ENCODE measurements around the gene NELL2. TPM values are rescaled to one million over a fixed set of nuclear protein-coding genes. Genes with fewer than 3 reads are reported as not detected.

Gene NELL2
- total RNA-seq, 1 donor from 2014 or later = 10.2 TPM

- intact Hi-C loops (cut with micrococcal nuclease) = no loop called here
- Mint-ChIP-seq H3K4me1 (ENCODE audit: low read depth) (no peaks in the 10 kb centered on the region), H3K4me3 (ENCODE audit: low read depth) (no peak overlapping the region), H3K36me3 (ENCODE audit: low read depth) (no peaks in the 10 kb centered on the region), H3K9me3 (no peaks in the 10 kb centered on the region), H3K27ac (no peak overlapping the region), H3K27me3 (ENCODE audit: low read depth) (no peaks in the 10 kb centered on the region)
- no peak for DNase-seq (ENCODE audit: low spot score)
Observed at GRCh38 chr12:44525806-44526654, 350.1 kb downstream of the NELL2 start.

- no peak overlapping the region for H3K27ac Mint-ChIP-seq
- DNase-seq (ENCODE audit: low spot score) = no peak
- H3K27me3 Mint-ChIP-seq (ENCODE audit: low read depth) = no peaks in the 10 kb centered on the region
- intact Hi-C loops (cut with micrococcal nuclease) = no loop called here
- H3K4me3 Mint-ChIP-seq (ENCODE audit: low read depth) = no peak overlapping the region
- H3K9me3 Mint-ChIP-seq = no peaks in the 10 kb centered on the region
- no peaks in the 10 kb centered on the region for H3K36me3 Mint-ChIP-seq (ENCODE audit: low read depth)
- H3K4me1 Mint-ChIP-seq (ENCODE audit: low read depth) = no peaks in the 10 kb centered on the region
Observed at GRCh38 chr12:44523828-44524227, 352.3 kb downstream of the NELL2 start.

- Mint-ChIP-seq H3K9me3 (no peaks in the 10 kb centered on the region), H3K36me3 (ENCODE audit: low read depth) (no peaks in the 10 kb centered on the region), H3K27ac (no peak overlapping the region), H3K27me3 (ENCODE audit: low read depth) (no peaks in the 10 kb centered on the region), H3K4me3 (ENCODE audit: low read depth) (no peak overlapping the region), H3K4me1 (ENCODE audit: low read depth) (no peaks in the 10 kb centered on the region)
- intact Hi-C loops (cut with micrococcal nuclease) = no loop called here
- no peak for DNase-seq (ENCODE audit: low spot score)
Observed at GRCh38 chr12:44521702-44522101, 354.4 kb downstream of the NELL2 start.

GRCh38 chr12:44519931-44520330, 356.2 kb downstream of the NELL2 start:
- no peak for DNase-seq (ENCODE audit: low spot score)
- no peak overlapping the region for H3K4me3 Mint-ChIP-seq (ENCODE audit: low read depth)
- no peak overlapping the region for H3K27ac Mint-ChIP-seq
- intact Hi-C loops (cut with micrococcal nuclease) = no loop called here
- no peaks in the 10 kb centered on the region for H3K36me3 Mint-ChIP-seq (ENCODE audit: low read depth)
- H3K4me1 Mint-ChIP-seq (ENCODE audit: low read depth) = no peaks in the 10 kb centered on the region
- no peaks in the 10 kb centered on the region for H3K9me3 Mint-ChIP-seq
- H3K27me3 Mint-ChIP-seq (ENCODE audit: low read depth) = no peaks in the 10 kb centered on the region

- no peaks in the 10 kb centered on the region for H3K36me3 Mint-ChIP-seq (ENCODE audit: low read depth)
- H3K4me3 Mint-ChIP-seq (ENCODE audit: low read depth) = no peak overlapping the region
- no peaks in the 10 kb centered on the region for H3K4me1 Mint-ChIP-seq (ENCODE audit: low read depth)
- no peak overlapping the region for H3K27ac Mint-ChIP-seq
- no peak for DNase-seq (ENCODE audit: low spot score)
- H3K9me3 Mint-ChIP-seq = no peaks in the 10 kb centered on the region
- intact Hi-C loops (cut with micrococcal nuclease) = no loop called here
- no peaks in the 10 kb centered on the region for H3K27me3 Mint-ChIP-seq (ENCODE audit: low read depth)
Observed at GRCh38 chr12:44511289-44511688, 364.8 kb downstream of the NELL2 start.

GRCh38 chr12:44510510-44510909, 365.6 kb downstream of the NELL2 start:
- intact Hi-C loops (cut with micrococcal nuclease) = no loop called here
- Mint-ChIP-seq H3K27me3 (ENCODE audit: low read depth) (no peaks in the 10 kb centered on the region), H3K27ac (no peak overlapping the region), H3K9me3 (no peaks in the 10 kb centered on the region), H3K4me1 (ENCODE audit: low read depth) (no peaks in the 10 kb centered on the region), H3K36me3 (ENCODE audit: low read depth) (no peaks in the 10 kb centered on the region), H3K4me3 (ENCODE audit: low read depth) (no peak overlapping the region)
- DNase-seq (ENCODE audit: low spot score) = no peak

- intact Hi-C loops (cut with micrococcal nuclease) = no loop called here
- no peak overlapping the region for H3K4me3 Mint-ChIP-seq (ENCODE audit: low read depth)
- H3K4me1 Mint-ChIP-seq (ENCODE audit: low read depth) = no peaks in the 10 kb centered on the region
- DNase-seq (ENCODE audit: low spot score) = no peak
- no peaks in the 10 kb centered on the region for H3K36me3 Mint-ChIP-seq (ENCODE audit: low read depth)
- no peak overlapping the region for H3K27ac Mint-ChIP-seq
- no peaks in the 10 kb centered on the region for H3K27me3 Mint-ChIP-seq (ENCODE audit: low read depth)
- H3K9me3 Mint-ChIP-seq = no peaks in the 10 kb centered on the region
Observed at GRCh38 chr12:44510076-44510475, 366.0 kb downstream of the NELL2 start.

- Mint-ChIP-seq H3K27ac (no peak overlapping the region), H3K4me1 (ENCODE audit: low read depth) (no peaks in the 10 kb centered on the region), H3K36me3 (ENCODE audit: low read depth) (no peaks in the 10 kb centered on the region), H3K27me3 (ENCODE audit: low read depth) (no peaks in the 10 kb centered on the region), H3K9me3 (no peaks in the 10 kb centered on the region), H3K4me3 (ENCODE audit: low read depth) (no peak overlapping the region)
- intact Hi-C loops (cut with micrococcal nuclease) = no loop called here
- no peak for DNase-seq (ENCODE audit: low spot score)
Observed at GRCh38 chr12:44509471-44509870, 366.6 kb downstream of the NELL2 start.

GRCh38 chr12:44507461-44507860, 368.7 kb downstream of the NELL2 start:
- no peaks in the 10 kb centered on the region for H3K36me3 Mint-ChIP-seq (ENCODE audit: low read depth)
- no peak overlapping the region for H3K4me3 Mint-ChIP-seq (ENCODE audit: low read depth)
- no peaks in the 10 kb centered on the region for H3K4me1 Mint-ChIP-seq (ENCODE audit: low read depth)
- no peak overlapping the region for H3K27ac Mint-ChIP-seq
- H3K27me3 Mint-ChIP-seq (ENCODE audit: low read depth) = no peaks in the 10 kb centered on the region
- intact Hi-C loops (cut with micrococcal nuclease) = no loop called here
- H3K9me3 Mint-ChIP-seq = no peaks in the 10 kb centered on the region
- no peak for DNase-seq (ENCODE audit: low spot score)

GRCh38 chr12:44504799-44505198, 371.3 kb downstream of the NELL2 start:
- H3K36me3 Mint-ChIP-seq (ENCODE audit: low read depth) = no peaks in the 10 kb centered on the region
- no peak for DNase-seq (ENCODE audit: low spot score)
- no peaks in the 10 kb centered on the region for H3K9me3 Mint-ChIP-seq
- H3K4me3 Mint-ChIP-seq (ENCODE audit: low read depth) = no peak overlapping the region
- H3K27me3 Mint-ChIP-seq (ENCODE audit: low read depth) = no peaks in the 10 kb centered on the region
- H3K27ac Mint-ChIP-seq = no peak overlapping the region
- no peaks in the 10 kb centered on the region for H3K4me1 Mint-ChIP-seq (ENCODE audit: low read depth)
- intact Hi-C loops (cut with micrococcal nuclease) = no loop called here

- H3K4me3 Mint-ChIP-seq (ENCODE audit: low read depth) = no peak overlapping the region
- no peaks in the 10 kb centered on the region for H3K27me3 Mint-ChIP-seq (ENCODE audit: low read depth)
- no peaks in the 10 kb centered on the region for H3K36me3 Mint-ChIP-seq (ENCODE audit: low read depth)
- DNase-seq (ENCODE audit: low spot score) = no peak
- no peak overlapping the region for H3K27ac Mint-ChIP-seq
- intact Hi-C loops (cut with micrococcal nuclease) = no loop called here
- no peaks in the 10 kb centered on the region for H3K4me1 Mint-ChIP-seq (ENCODE audit: low read depth)
- H3K9me3 Mint-ChIP-seq = no peaks in the 10 kb centered on the region
Observed at GRCh38 chr12:44503329-44503728, 372.8 kb downstream of the NELL2 start.

GRCh38 chr12:44502681-44503080, 373.4 kb downstream of the NELL2 start:
- H3K4me1 Mint-ChIP-seq (ENCODE audit: low read depth) = no peaks in the 10 kb centered on the region
- no peak overlapping the region for H3K4me3 Mint-ChIP-seq (ENCODE audit: low read depth)
- no peaks in the 10 kb centered on the region for H3K9me3 Mint-ChIP-seq
- H3K36me3 Mint-ChIP-seq (ENCODE audit: low read depth) = no peaks in the 10 kb centered on the region
- no peaks in the 10 kb centered on the region for H3K27me3 Mint-ChIP-seq (ENCODE audit: low read depth)
- intact Hi-C loops (cut with micrococcal nuclease) = no loop called here
- DNase-seq (ENCODE audit: low spot score) = no peak
- H3K27ac Mint-ChIP-seq = no peak overlapping the region

GRCh38 chr12:44500423-44500822, 375.7 kb downstream of the NELL2 start:
- Mint-ChIP-seq H3K27me3 (ENCODE audit: low read depth) (no peaks in the 10 kb centered on the region), H3K4me3 (ENCODE audit: low read depth) (no peak overlapping the region), H3K9me3 (no peaks in the 10 kb centered on the region), H3K4me1 (ENCODE audit: low read depth) (no peaks in the 10 kb centered on the region), H3K27ac (no peak overlapping the region), H3K36me3 (ENCODE audit: low read depth) (no peaks in the 10 kb centered on the region)
- intact Hi-C loops (cut with micrococcal nuclease) = no loop called here
- no peak for DNase-seq (ENCODE audit: low spot score)

- H3K4me1 Mint-ChIP-seq (ENCODE audit: low read depth) = no peaks in the 10 kb centered on the region
- H3K27me3 Mint-ChIP-seq (ENCODE audit: low read depth) = no peaks in the 10 kb centered on the region
- no peak for DNase-seq (ENCODE audit: low spot score)
- H3K4me3 Mint-ChIP-seq (ENCODE audit: low read depth) = no peak overlapping the region
- H3K9me3 Mint-ChIP-seq = no peaks in the 10 kb centered on the region
- no peaks in the 10 kb centered on the region for H3K36me3 Mint-ChIP-seq (ENCODE audit: low read depth)
- intact Hi-C loops (cut with micrococcal nuclease) = no loop called here
- H3K27ac Mint-ChIP-seq = no peak overlapping the region
Observed at GRCh38 chr12:44497044-44497443, 379.1 kb downstream of the NELL2 start.

Measured in activated T-helper 2 cell treated with anti-CD3 and anti-CD28 coated beads, Interferon-gamma antibody, Interleukin-2, Interleukin-4, amounts not matched to agents 10 μg/mL and 5 μg/mL and 100 μg/mL, durations not matched to agents 14 hours and 24 hours and 36 hours (primary cell).